GM11168 (cell line): ENCODE results near the gene GNPDA1.

Source experiments
- in situ Hi-C: fragments of 300-500 bp; cut with MboI; formaldehyde crosslinking; loops from one replicate; pipeline ENCODE4 v1.12.0; 2022; ENCODE audit warnings: low sequenced_read_pairs; ENCODE audit not compliant: unreplicated experiment

GNPDA1 gene

GRCh38 chr5:142024771-142025304 is 12.0 kb upstream of the GNPDA1 start:
- in situ Hi-C loops = no loop called here

GRCh38 chr5:142023836-142024235 is 11.0 kb upstream of the GNPDA1 start:
- in situ Hi-C loops = no loop called here

GRCh38 chr5:142020122-142020659 is 7.4 kb upstream of the GNPDA1 start:
- in situ Hi-C loops = no loop called here

- in situ Hi-C loops = loop anchor here (5.0 kb wide), 1 partner anchor 119 kb away; no protein-coding TSS in a partner anchor
These were observed 5.1 kb upstream of the GNPDA1 start for GRCh38 chr5:142017832-142018427.

- in situ Hi-C loops = loop anchor here (5.0 kb wide), 1 partner anchor 121 kb away; no protein-coding TSS in a partner anchor
These were observed 3.7 kb upstream of the GNPDA1 start for GRCh38 chr5:142016556-142016955.

- in situ Hi-C loops = loop anchor here (5.0 kb wide), 1 partner anchor 121 kb away; no protein-coding TSS in a partner anchor
These were observed 3.1 kb upstream of the GNPDA1 start for GRCh38 chr5:142015781-142016533.

GRCh38 chr5:142014911-142015584 is 2.2 kb upstream of the GNPDA1 start:
- in situ Hi-C loops = loop anchor here (5.0 kb wide), 1 partner anchor 122 kb away; no protein-coding TSS in a partner anchor

- in situ Hi-C loops = no loop called here
These were observed 1.1 kb upstream of the GNPDA1 start for GRCh38 chr5:142013734-142014521.

- in situ Hi-C loops = no loop called here
These were observed 541 bp downstream of the GNPDA1 start for GRCh38 chr5:142012186-142012785.

GRCh38 chr5:142011572-142012185 is 1.1 kb downstream of the GNPDA1 start:
- in situ Hi-C loops = no loop called here

GRCh38 chr5:142009886-142010285 is 2.9 kb downstream of the GNPDA1 start:
- in situ Hi-C loops = no loop called here

GRCh38 chr5:142008813-142009212 is 4.0 kb downstream of the GNPDA1 start:
- in situ Hi-C loops = no loop called here

- in situ Hi-C loops = no loop called here
These were observed 5.6 kb downstream of the GNPDA1 start for GRCh38 chr5:142007237-142007544.

- in situ Hi-C loops = no loop called here
These were observed 6.2 kb downstream of the GNPDA1 start for GRCh38 chr5:142006363-142007236.

- in situ Hi-C loops = no loop called here
These were observed 9.5 kb downstream of the GNPDA1 start for GRCh38 chr5:142003266-142003800.

GRCh38 chr5:142000704-142001484 is 11.9 kb downstream of the GNPDA1 start:
- in situ Hi-C loops = no loop called here

GRCh38 chr5:142000173-142000572 is 12.7 kb downstream of the GNPDA1 start:
- in situ Hi-C loops = no loop called here
